ENCODE data around the gene VSIG4. TPM values are rescaled to one million over a fixed set of nuclear protein-coding genes. Genes with fewer than 3 reads are reported as not detected.

The VSIG4 gene
- total and polyA plus RNA-seq, 2 experiments from 2014 or later: 3.2 to 8.8 TPM

DNA sequence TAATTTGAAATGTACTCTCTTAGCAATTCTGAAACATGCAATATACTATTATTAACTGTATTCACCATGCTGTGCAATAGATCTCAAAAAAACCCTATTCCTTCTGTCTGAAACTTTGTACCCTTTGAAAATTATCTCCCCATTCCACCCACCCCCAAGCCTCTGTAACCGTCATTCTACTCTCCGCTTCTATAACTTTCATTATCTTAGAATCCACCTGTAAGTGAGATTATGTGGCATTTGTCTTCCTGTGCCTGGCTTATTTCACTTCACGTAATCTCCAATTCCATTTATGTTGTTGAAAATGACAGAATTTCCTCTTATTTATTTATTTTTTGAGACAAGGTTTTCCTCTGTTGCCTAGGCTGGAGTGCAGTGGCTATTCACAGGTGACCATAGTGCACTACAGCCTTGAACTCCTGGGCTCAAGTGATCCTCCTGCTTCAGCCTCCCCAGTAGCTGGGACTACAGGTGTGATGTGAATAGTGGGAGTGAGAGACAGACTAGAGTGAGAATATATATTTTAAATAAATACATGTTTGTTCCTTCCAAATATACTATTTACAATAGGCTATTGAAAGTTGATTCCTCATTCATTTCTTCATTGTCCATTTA is 30.5 kb downstream of the VSIG4 start:
- Histone ChIP-seq H4K20me1 (ENCODE audit: insufficient read depth, poor library complexity, severe bottlenecking) (no peaks in the 10 kb centered on the region), H3K4me1 (ENCODE audit: insufficient read depth) (no peaks in the 10 kb centered on the region), H3K9me2 (replicated peaks; ENCODE audit: insufficient read depth) (no peaks in the 10 kb centered on the region), H3K4me3 (no peak overlapping the region), H3K79me2 (no peaks in the 10 kb centered on the region), H3K4me2 (no peak overlapping the region), H2AFZ (no peak overlapping the region), H3K27me3 (no peaks in the 10 kb centered on the region), H3K27ac (no peak overlapping the region), H3K9me3 (ENCODE audit: low read depth) (no peaks in the 10 kb centered on the region), H3K36me3 (replicated peaks; ENCODE audit: insufficient read depth, low read depth) (no peaks in the 10 kb centered on the region)
- no peak for TF ChIP-seq EZH2phosphoT487 (IDR thresholded peaks at IDR 0.05; ENCODE audit: low read depth, severe bottlenecking, unreplicated experiment)
- TF ChIP-seq EZH2 (IDR thresholded peaks at IDR 0.05; ENCODE audit: borderline replicate concordance): no peak
- TF ChIP-seq CTCF (IDR thresholded peaks at IDR 0.05; ENCODE audit: poor library complexity): no peak
- 81% methylated on average over 3 of the region's 3 CpGs for WGBS (ENCODE audit: low lambda C conversion rate, missing lambda C conversion rate)
- no peak for DNase-seq (ENCODE audit: low spot score)

- no peaks in the 10 kb centered on the region for H3K79me2 ChIP-seq
- H4K20me1 ChIP-seq (ENCODE audit: insufficient read depth, poor library complexity, severe bottlenecking): no peaks in the 10 kb centered on the region
- H3K4me3 ChIP-seq: no peak overlapping the region
- no peak overlapping the region for H2AFZ ChIP-seq
- no peak for DNase-seq (ENCODE audit: low spot score)
- H3K4me2 ChIP-seq: no peak overlapping the region
- no peaks in the 10 kb centered on the region for H3K36me3 ChIP-seq (replicated peaks; ENCODE audit: insufficient read depth, low read depth)
- TF ChIP-seq CTCF (IDR thresholded peaks at IDR 0.05; ENCODE audit: poor library complexity) (no peak), EZH2phosphoT487 (IDR thresholded peaks at IDR 0.05; ENCODE audit: low read depth, severe bottlenecking, unreplicated experiment) (no peak), EZH2 (IDR thresholded peaks at IDR 0.05; ENCODE audit: borderline replicate concordance) (no peak)
- no peaks in the 10 kb centered on the region for H3K9me2 ChIP-seq (replicated peaks; ENCODE audit: insufficient read depth)
- H3K27ac ChIP-seq: no peak overlapping the region
- no peaks in the 10 kb centered on the region for H3K27me3 ChIP-seq
- 50% methylated on average over 3 of the region's 3 CpGs for WGBS (ENCODE audit: low lambda C conversion rate, missing lambda C conversion rate)
- H3K9me3 ChIP-seq (ENCODE audit: low read depth): no peaks in the 10 kb centered on the region
- H3K4me1 ChIP-seq (ENCODE audit: insufficient read depth): no peaks in the 10 kb centered on the region
These were observed 31.4 kb downstream of the VSIG4 start for GRCh38 chrX:66008328-66008970.

- TF ChIP-seq EZH2 (IDR thresholded peaks at IDR 0.05; ENCODE audit: borderline replicate concordance) (no peak), EZH2phosphoT487 (IDR thresholded peaks at IDR 0.05; ENCODE audit: low read depth, severe bottlenecking, unreplicated experiment) (no peak), CTCF (IDR thresholded peaks at IDR 0.05; ENCODE audit: poor library complexity) (no peak)
- Histone ChIP-seq H3K27ac (no peak overlapping the region), H3K36me3 (replicated peaks; ENCODE audit: insufficient read depth, low read depth) (no peaks in the 10 kb centered on the region)
These were observed 32.0 kb downstream of the VSIG4 start for GRCh38 chrX:66007851-66008250.

More at GRCh38 chrX:66007851-66008250, 32.0 kb downstream of the VSIG4 start:
- Histone ChIP-seq H3K79me2 (no peaks in the 10 kb centered on the region), H3K4me3 (no peak overlapping the region), H3K9me3 (ENCODE audit: low read depth) (no peaks in the 10 kb centered on the region), H3K9me2 (replicated peaks; ENCODE audit: insufficient read depth) (no peaks in the 10 kb centered on the region), H3K27me3 (no peaks in the 10 kb centered on the region), H2AFZ (no peak overlapping the region), H4K20me1 (ENCODE audit: insufficient read depth, poor library complexity, severe bottlenecking) (no peaks in the 10 kb centered on the region), H3K4me2 (no peak overlapping the region), H3K4me1 (ENCODE audit: insufficient read depth) (no peaks in the 10 kb centered on the region)
- no peak for DNase-seq (ENCODE audit: low spot score)

Data from hepatocyte (in vitro differentiated cells).